MM.1S (cell line): Measurements from ENCODE around the gene KRTAP10-5.

Source experiments
- CTCF ChIP-seq: fragments of 300-600 bp; sonication (generic); IDR thresholded peaks from 2 replicates; pipeline ENCODE4 v1.5.1; 2016; ENCODE audit warnings: antibody characterized with exemption, low read length, mixed read lengths
- EZH2 ChIP-seq: fragments of 300-600 bp; sonication (generic); optimal IDR thresholded peaks from 2 replicates; pipeline ENCODE3; 2017; ENCODE audit warnings: low read depth, mild to moderate bottlenecking, antibody characterized with exemption, low read length, mixed read lengths

GRCh38 chr21:44571844-44572782 is 8.3 kb downstream of the KRTAP10-5 start:
- no peak for TF ChIP-seq EZH2
- no peak for TF ChIP-seq CTCF
